Measurements from ENCODE around the gene ZC3H4.

GRCh38 chr19:47111682-47112165, 1.9 kb downstream of the ZC3H4 start:
- TF ChIP-seq JUN (IDR thresholded peaks at IDR 0.05; ENCODE audit: borderline replicate concordance, insufficient read depth, insufficient read length, low read depth) (no peak), CTCF (IDR thresholded peaks at IDR 0.05; ENCODE audit: extremely low read depth in 1 of 2, insufficient read depth in 1 of 2, low read depth in 1 of 2, low read length in 2 of 2) (no peak), MYC (IDR thresholded peaks at IDR 0.05; ENCODE audit: low read depth, low read length) (no peak), POLR2AphosphoS5 (IDR thresholded peaks at IDR 0.05; ENCODE audit: insufficient read depth, low read depth, low read length) (no peak), EZH2 (IDR thresholded peaks at IDR 0.05; ENCODE audit: borderline replicate concordance, low read depth, low read length, severe bottlenecking) (no peak), POLR2A (IDR thresholded peaks at IDR 0.05; ENCODE audit: low read depth, low read length) (no peak)
